ENCODE measurements around the gene GMDS.

Gene GMDS

GRCh38 chr6:2178125-2178524 lies 67.3 kb downstream of the GMDS start:
- DNase-seq (ENCODE audit: low read depth), result no peak

DNA sequence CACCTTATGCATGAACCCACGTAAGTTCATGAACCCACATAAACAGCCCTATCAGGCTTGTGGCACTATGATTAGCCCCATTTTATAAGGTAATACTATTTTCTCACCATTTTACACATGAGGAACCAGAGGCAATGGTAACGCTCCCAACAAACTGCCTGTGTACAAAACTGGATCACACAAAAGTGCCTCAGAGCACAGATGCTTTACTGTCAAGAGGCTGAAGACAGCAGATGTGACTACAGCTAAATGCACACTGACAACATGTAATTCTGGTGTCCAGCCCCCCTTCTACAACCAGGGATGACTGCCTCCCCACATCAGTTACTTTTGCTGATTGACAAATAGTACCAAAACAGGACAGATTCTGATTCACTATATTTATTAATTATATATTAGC lies 69.6 kb downstream of the GMDS start:
- DNase-seq (ENCODE audit: low read depth), result no peak

- no peak for DNase-seq (ENCODE audit: low read depth)
These were observed 72.0 kb downstream of the GMDS start for GRCh38 chr6:2173203-2173961.

GRCh38 chr6:2171728-2172127 lies 73.7 kb downstream of the GMDS start:
- no peak for DNase-seq (ENCODE audit: low read depth)

DNA sequence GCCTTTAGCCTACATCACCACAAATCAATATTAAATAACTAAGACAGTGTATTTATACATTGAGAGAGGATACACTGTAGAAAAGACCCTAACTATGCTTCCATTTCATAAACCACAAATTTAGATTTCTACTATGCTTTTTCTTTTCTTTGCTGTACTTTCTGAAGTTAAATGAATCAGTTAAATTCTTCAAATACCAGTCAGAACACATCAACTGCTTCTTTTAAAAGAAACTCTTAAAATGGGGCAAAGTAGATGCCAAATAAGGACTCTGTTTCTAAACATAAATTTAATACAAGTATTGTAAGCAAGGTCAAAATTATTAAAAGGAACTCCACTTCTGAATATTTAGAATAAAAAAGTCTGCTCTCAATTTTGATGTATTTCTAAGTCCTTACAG lies 76.9 kb downstream of the GMDS start:
- DNase-seq (ENCODE audit: low read depth), result no peak

- no peak for DNase-seq (ENCODE audit: low read depth)
These were observed 78.7 kb downstream of the GMDS start for GRCh38 chr6:2166717-2167116.

DNA sequence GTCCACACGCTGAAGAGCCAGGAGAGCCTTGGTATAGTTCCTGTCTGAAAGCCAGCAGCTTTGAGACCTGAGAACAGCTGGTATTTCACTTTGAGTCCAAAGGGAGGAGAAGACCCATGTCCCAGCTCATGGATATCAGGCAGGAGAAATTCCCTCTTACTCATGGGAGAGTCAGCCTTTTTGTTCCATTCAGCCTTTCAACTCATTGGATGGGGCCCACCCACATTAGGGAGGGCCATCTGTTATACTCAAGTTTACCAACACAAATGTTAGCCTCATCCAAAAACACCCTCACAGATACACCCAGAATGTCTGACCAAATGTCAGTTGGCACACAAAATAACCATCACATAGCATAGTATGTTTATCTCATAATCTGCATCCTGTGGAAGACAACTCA lies 80.1 kb downstream of the GMDS start:
- DNase-seq (ENCODE audit: low read depth), result no peak

DNA sequence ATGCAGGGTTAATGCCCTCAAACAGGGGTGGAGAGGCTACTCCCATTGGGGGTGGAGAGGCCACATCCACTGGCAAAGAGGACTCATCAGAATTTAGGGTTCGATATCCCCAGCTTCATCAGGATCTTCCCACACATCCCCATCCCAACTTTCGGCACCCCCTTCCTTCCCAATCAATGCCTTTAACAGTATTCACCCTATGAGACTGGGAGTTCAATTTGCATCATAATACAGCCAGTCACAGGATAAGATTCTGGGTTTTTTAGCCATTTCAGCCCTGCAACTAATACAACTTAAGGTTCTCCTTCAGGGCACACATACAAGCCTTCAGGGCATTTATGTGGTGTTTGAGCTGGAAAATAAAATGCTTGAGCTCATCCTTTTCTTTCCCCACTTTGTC lies 80.9 kb downstream of the GMDS start:
- no peak for DNase-seq (ENCODE audit: low read depth)

DNA sequence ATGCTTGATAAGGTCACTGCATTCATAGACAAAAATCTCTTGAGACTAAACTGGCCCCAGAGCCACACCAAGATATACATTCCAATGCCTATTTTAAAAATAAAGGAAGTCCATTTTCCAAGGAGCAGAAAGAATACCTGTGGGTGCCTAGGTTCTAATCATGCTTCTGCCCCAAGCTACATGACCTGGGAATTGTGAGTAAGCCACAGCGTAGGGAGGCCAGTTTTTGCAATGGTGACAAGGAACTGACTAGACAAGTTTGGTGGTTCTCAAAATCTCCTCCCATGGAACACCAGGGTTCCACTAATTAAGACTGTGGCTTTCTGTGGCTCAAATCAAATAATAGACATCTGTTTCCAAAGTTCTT lies 83.3 kb downstream of the GMDS start:
- DNase-seq (ENCODE audit: low read depth), result no peak

GRCh38 chr6:2158596-2159271 lies 86.7 kb downstream of the GMDS start:
- DNase-seq (ENCODE audit: low read depth), result no peak

GRCh38 chr6:2157441-2158127 lies 87.8 kb downstream of the GMDS start:
- no peak for DNase-seq (ENCODE audit: low read depth)

GRCh38 chr6:2155206-2155605 lies 90.2 kb downstream of the GMDS start:
- DNase-seq (ENCODE audit: low read depth), result no peak

- no peak for DNase-seq (ENCODE audit: low read depth)
These were observed 95.9 kb downstream of the GMDS start for GRCh38 chr6:2149361-2150006.

DNA sequence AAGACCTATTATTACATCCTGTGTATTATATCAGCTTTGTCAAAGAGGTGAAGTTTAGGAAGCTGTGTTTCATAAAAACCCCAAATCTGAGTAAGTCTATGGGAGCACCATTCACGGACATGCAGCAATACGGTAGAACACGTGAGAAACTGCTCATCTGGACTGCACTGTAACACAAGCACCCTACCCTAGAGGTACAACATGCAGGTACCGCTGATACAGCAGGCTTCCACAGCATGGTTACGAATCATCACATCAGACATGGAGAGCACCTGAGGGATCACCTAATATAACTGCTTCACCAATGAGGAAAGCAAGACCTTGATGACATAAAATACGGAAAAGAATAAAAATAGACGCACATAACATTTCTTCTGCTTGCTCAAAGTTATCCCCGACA lies 96.7 kb downstream of the GMDS start:
- DNase-seq (ENCODE audit: low read depth), result no peak

GRCh38 chr6:2147766-2148448 lies 97.5 kb downstream of the GMDS start:
- DNase-seq (ENCODE audit: low read depth), result no peak

DNA sequence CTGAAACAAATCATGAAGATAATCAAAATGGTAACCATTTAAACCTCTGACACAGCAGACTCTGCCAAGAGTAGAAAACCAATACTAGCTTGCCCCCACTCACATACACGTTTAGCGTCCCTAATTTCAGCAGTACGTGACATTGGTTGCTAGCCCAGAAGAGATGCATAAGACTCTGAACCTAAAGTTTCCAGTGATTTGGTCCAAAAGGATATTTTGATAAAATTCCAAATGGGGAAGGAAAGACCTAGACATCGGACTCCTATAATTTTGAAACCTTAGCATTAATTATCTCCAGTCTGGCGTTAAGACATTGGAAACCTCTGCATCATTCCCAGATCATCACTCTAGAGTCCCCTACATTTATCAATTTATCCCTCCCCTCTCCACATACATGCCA lies 98.1 kb downstream of the GMDS start:
- DNase-seq (ENCODE audit: low read depth), result no peak

DNA sequence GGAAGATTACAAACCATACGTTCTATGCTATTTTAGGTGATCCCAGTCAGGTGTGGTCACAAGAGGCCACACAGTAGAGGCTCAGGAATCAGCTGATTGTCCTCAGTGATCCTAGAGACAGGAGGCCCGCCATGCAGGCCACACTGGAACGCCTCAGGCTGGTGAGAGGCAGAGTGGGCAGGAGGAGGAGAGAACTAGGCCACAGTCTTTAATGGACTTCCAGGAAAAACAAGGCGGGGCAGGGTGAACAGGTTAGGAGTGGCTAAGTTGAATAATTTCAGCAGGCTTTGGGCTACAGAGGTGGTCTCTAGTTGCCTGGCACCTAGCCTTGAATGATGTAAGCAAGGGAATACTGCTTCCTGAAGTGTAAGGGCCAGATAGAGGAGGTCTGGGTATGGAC lies 101.2 kb downstream of the GMDS start:
- no peak for DNase-seq (ENCODE audit: low read depth)

DNA sequence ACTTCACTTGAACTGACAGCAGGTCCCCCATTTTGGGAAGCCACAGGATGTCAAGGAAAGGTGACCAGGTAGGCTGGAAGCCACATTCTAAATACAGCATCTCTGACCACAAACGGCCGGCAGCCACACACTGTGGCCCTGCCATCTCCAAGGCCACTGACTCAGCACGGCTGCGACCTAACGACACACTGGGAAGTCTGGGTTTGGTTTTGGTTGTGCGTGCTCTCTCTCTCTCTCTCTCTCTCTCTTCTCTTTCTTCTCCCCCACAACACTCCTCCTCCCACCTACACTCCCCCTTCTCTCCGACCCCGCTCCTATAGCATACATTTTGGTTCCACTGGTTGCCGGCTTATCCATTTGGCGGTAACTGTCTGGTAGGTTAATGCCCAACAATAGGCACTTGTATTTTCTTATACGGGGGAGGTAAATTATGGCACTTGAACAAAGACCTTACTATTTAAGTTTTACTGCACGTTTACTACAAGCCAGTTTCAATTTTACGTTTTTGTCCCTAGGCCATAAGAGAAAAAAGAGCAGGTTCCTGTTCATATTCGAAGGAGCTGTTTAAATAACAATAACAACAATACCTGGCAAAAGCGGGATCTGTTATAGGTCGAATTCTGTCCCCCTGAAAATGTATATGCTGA lies 103.6 kb downstream of the GMDS start:
- no peak for DNase-seq (ENCODE audit: low read depth)

DNA sequence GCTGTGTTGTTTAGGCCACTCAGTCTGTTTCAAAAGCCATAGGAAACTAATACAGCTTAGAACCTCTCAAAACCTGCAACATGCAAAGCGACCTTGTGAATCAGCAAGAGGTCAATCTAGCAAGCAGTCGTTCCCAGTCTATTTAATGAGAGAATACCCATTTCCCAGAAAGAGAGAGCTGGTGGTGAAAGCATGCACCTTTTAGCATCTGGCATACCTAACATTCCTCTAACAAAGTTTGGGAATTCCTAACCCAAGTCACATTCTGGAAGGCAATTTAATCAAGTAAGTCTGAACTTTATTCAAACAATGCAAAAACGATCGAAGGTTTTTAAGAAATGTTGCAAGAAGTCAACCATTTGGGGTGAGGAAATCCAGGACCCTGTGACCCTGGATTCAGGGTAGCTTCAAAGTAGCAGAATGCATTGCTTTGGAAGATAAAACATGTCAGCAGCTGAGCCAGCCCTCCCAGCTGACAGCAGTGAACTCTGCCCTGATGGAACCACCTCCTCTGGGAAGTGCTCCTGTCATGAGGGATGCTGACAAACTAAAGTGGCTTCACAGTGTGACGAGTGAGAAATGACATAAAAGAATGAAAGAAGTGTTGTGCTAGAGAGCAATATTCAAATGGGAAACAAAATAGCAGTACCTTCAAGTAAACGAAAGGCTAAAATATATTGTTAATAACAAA lies 104.8 kb downstream of the GMDS start:
- DNase-seq (ENCODE audit: low read depth), result no peak

- DNase-seq (ENCODE audit: low read depth), result no peak
These were observed 110.0 kb downstream of the GMDS start for GRCh38 chr6:2135401-2135800.

GRCh38 chr6:2134554-2134953 lies 110.9 kb downstream of the GMDS start:
- DNase-seq (ENCODE audit: low read depth), result no peak
